Urinary bladder (tissue), 4 donors: Measurements from ENCODE around the gene SH2D4B. TPM values are rescaled to one million over a fixed set of nuclear protein-coding genes. Genes with fewer than 3 reads are reported as not detected.
A peak's percentile ranks its signal among the peaks of the same experiment; 100 is the strongest.

Experiments used
- DNase-seq: peaks from one replicate; pipeline ENCODE4 v3.0.0-alpha.2; 2015; ENCODE audit errors: extremely low spot score
- H3K27ac ChIP-seq: one replicate; pipeline ENCODE4 v1.5.1; 2013; ENCODE audit warnings: low read depth, mild to moderate bottlenecking, moderate library complexity
- H3K36me3 ChIP-seq: one replicate; pipeline ENCODE4 v1.6.1; 2013; ENCODE audit warnings: mild to moderate bottlenecking, moderate library complexity; ENCODE audit not compliant: insufficient read depth
- H3K4me1 ChIP-seq: one replicate; pipeline ENCODE4 v1.6.1; 2013; ENCODE audit warnings: mild to moderate bottlenecking, moderate library complexity; ENCODE audit not compliant: insufficient read depth
- H3K4me3 ChIP-seq: one replicate; pipeline ENCODE4 v1.5.1; 2013; ENCODE audit warnings: low read depth, low read length
- WGBS: extraction: QIAGEN DNeasy Blood & Tissue Kit; methylation state at CpG from one replicate; pipeline ENCODE4 v1.1.7; 2013; 5-methylcytosine and 5-hydroxymethylcytosine counted together
- polyA plus RNA-seq: library from polyadenylated mRNA; stranded (reverse); fragments of 200-250 nt; gene quantifications from one replicate; pipeline ENCODE4 v1.2.3, GENCODE V29; 2013
- total RNA-seq: library from RNA; depleted of rRNA; stranded (reverse); fragments of >200 nt; gene quantifications from one replicate; pipeline ENCODE4 v1.2.3, GENCODE V29; 2014
- donor health status: healthy with polysubstance abuse.
- donor health status: healthy.

Gene SH2D4B
- total and polyA plus RNA-seq, 2 donors: 0.16 TPM; not detected in 1

DNA sequence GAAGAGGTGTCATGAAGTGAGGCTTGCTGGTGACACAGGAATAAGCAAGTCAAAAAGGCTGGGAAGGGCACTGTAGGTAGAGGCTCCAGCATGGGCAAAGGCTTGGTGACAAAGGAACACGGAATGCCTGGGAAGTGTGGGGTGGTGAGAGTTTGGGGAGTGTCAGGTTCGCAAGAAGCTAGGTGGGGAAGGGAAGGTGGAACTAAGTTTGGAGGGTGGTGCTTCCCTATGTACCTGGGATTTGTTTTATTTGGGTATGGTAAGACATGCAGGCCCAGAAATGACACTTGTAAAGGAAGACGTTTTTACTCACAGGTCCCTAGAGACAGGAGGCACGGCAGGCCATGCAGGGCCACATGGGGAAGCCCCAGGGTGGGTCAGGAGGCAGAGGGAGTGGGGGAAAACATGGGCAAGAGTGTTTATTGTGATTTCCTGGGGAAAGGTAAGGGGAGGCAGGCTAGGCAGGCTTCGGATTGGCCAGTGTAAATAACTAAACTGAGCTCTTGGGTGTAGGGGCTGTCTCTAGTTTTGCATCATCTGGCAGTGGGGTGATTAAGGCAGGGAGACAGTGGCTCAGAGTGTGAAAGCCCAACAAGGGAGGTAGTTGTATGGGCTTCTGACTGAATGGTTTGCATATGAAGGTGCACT lies 52.1 kb downstream of the SH2D4B start:
- no peak for DNase-seq
- no peak overlapping the region for H3K27ac ChIP-seq
- H3K4me3 ChIP-seq: no peak overlapping the region
- no peaks in the 10 kb centered on the region for H3K4me1 ChIP-seq
- 71% methylated on average over 5 of the region's 5 CpGs for WGBS
- H3K36me3 ChIP-seq: no peaks in the 10 kb centered on the region

DNA sequence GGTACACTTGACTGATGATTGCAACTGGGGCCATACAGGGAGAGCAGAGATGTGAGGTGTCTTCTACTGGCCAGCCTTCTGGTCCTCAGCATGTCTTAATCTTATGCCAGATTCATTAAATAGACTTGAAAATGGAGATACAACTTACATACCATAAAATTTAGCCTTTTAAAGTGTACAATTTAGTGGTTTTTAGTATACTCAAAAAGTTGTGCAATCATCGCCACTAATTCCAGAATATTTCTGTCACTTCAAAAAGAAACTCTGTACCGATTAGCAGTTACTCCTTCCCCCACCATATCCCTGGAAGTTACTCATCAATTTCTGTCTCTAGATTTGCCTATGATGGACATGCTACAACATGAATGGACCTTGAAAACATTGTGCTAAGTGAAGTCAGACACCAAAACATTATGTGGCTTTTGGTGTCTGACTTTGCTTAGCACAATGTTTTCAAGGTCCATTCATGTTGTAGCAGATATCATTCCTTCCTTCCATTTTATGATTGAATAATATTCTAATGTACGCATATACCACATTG lies 53.0 kb downstream of the SH2D4B start:
- WGBS: 91% methylated on average over 3 of the region's 3 CpGs
- Histone ChIP-seq H3K4me1 (no peaks in the 10 kb centered on the region), H3K36me3 (no peaks in the 10 kb centered on the region), H3K27ac (no peak overlapping the region), H3K4me3 (no peak overlapping the region)
- no peak for DNase-seq

DNA sequence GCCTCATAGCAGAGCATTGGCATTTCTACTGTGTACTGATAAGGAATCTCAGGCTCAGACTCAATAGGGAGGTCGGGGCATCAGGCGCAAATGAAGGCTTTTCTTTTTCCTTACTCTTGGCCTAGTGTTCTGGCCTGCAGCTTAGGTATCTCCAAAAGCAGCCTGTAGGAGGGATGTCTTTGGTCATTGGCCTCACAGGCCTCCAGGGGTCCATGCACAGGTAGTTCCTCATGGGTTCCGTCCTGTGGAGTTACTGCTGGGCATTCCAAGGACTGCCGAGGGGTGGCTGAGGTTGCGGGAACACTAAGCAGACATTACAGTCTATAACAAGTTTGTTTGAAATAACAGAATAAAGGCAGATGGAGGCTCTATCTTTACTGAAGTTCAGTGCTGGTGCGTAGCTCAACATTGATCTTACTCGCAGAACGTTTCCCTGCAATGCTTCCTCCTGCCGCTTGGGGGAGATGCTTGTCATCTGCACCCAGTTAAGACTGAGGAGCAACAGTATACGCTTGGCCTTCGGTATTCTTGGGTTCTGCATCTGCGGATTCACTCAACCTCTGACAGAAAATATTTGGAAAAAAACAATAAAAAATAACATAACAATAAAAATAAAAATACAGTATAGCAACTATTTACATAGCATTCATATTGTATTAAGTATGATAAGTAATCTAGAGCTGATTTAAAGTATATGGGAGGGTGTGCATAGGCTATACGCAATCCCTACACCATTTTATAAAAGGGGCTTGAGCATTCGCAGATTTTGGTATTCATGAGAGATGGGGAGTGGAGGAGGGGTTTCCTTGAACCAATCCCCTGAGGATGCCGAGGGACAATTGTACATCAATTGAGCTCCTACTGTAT lies 58.9 kb downstream of the SH2D4B start:
- H3K4me3 ChIP-seq: no peak overlapping the region
- 72% methylated on average over 15 of the region's 15 CpGs for WGBS
- no peak for DNase-seq
- no peaks in the 10 kb centered on the region for H3K4me1 ChIP-seq
- H3K36me3 ChIP-seq: no peaks in the 10 kb centered on the region
- H3K27ac ChIP-seq: no peak overlapping the region

DNA sequence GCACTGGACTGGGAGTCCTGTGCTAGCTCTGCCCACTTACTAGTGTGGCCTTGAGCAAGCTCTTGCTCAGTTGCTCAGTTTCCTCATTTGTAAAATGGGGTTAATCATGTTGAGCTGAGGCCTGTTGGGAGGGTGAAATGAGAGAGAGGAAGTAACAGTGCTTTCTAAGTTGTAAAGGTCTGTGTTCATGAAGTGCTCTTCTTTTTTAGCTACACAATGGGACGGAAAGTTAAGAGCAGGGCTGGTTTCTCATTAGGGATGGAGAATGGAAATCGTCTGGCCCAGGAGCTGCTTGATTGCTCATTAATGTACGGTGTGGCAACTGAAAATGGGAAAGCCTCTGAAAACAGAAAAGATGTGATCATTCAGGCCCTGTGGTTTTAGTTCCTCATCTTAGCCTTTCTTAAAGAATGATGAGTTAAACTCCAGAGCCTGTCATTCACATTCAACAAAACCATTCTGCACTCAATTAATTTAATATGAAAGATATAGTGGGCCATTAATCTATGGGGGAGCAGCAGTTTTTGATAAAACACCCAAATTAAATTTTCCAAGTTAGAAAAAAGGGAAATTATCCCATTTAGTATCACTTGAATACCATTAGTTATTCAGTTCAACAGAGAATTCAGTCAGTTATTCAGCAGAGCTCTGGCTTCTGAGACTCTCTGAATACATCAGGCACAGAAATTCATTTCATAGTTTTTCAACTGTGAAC lies 60.5 kb downstream of the SH2D4B start:
- no peak for DNase-seq
- 78% methylated on average over 3 of the region's 3 CpGs for WGBS
- no peak overlapping the region for H3K4me3 ChIP-seq
- no peaks in the 10 kb centered on the region for H3K4me1 ChIP-seq
- no peaks in the 10 kb centered on the region for H3K36me3 ChIP-seq
- H3K27ac ChIP-seq: no peak overlapping the region

DNA sequence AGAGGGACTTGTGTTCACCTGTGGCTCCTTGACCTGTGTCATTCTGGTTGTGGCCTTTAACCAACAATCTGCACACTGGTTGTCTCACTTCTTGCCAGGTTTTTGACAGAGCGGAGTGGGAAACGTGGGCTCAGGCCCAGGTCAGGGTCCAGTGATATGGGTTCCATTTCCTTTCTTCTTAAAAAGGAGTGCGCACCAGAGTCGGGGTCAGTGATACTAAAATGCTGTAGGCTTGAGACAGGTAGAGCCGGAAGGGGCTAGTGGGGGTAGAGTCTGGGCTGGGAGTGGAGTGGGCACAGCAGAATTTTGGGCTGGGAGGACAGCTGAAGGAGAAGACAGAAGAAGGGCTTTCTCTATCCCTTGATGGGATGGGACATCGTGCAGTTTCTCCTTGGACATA lies 61.2 kb downstream of the SH2D4B start:
- no peaks in the 10 kb centered on the region for H3K4me1 ChIP-seq
- H3K4me3 ChIP-seq: no peak overlapping the region
- H3K27ac ChIP-seq: no peak overlapping the region
- WGBS: 91% methylated on average over 6 of the region's 6 CpGs
- no peaks in the 10 kb centered on the region for H3K36me3 ChIP-seq
- no peak for DNase-seq

DNA sequence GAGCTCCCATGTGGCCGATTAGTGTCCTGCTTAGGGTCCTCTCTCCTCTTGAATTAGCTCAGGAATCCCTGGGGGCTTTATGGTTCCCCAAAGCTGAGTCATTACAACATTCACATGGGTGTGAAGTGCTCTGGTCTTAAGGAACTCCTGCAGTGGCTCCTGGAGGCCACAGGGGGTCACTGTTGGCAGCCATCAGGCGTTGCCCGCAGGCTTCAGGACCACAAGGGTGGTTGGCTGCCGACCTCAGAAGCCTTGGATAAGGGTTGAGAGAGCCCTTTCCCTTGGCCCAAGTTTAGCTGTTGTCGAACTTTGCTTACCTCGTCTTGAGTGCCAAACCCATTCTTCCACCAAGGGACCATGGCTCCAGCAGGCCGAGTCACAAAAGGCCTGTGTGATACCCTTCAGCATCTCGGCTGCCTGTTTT lies 61.7 kb downstream of the SH2D4B start:
- WGBS: 50% methylated on average over 8 of the region's 8 CpGs
- H3K4me3 ChIP-seq: no peak overlapping the region
- no peak for DNase-seq
- no peak overlapping the region for H3K27ac ChIP-seq
- H3K36me3 ChIP-seq: no peaks in the 10 kb centered on the region
- H3K4me1 ChIP-seq: no peaks in the 10 kb centered on the region

DNA sequence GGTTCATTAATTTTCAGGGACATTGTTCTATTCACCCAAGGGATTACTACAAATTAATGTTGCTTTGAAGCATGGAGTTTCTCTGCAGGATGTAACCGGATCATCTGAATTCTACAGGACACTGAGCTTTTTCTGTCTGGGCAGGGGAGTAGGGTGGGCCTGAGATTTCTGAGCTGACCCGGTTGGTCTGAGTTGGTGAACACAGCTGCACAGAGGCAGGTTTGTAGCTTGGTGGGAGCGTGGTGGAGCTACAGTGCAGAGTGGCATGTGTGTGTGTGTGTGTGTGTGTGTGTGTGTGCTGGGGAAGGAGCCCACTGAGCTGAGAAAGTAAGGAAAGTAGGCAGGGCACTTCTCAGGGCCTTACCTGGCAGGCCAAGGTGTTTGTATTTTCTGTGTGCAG lies 62.6 kb downstream of the SH2D4B start:
- no peak for DNase-seq
- Histone ChIP-seq H3K4me3 (no peak overlapping the region), H3K4me1 (no peaks in the 10 kb centered on the region), H3K36me3 (no peaks in the 10 kb centered on the region), H3K27ac (no peak overlapping the region)
- 83% methylated on average over 3 of the region's 3 CpGs for WGBS

DNA sequence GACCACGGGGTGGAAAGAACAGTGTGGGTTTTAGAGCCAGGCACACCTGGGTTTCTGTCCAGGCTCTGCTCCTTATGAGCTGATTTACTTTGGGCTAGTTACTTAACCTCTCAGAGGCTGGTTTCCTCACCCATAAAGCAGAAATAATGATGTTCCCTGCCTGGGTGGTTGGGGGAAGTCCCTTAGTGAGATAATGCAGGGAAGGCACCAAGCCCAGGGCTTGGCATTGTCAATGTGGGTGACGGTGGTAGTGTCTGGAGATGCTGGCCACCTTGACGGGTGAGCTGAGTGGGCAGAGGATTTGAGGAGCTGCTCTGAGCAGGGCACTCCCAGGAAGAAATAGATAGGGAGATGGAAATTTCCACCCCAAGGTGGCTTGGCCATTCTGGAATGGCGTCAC lies 65.2 kb downstream of the SH2D4B start:
- Histone ChIP-seq H3K27ac (no peak overlapping the region), H3K4me1 (no peaks in the 10 kb centered on the region), H3K36me3 (no peaks in the 10 kb centered on the region), H3K4me3 (no peak overlapping the region)
- 97% methylated on average over 4 of the region's 4 CpGs for whole genome bisulfite sequencing
- DNase-seq: no peak

DNA sequence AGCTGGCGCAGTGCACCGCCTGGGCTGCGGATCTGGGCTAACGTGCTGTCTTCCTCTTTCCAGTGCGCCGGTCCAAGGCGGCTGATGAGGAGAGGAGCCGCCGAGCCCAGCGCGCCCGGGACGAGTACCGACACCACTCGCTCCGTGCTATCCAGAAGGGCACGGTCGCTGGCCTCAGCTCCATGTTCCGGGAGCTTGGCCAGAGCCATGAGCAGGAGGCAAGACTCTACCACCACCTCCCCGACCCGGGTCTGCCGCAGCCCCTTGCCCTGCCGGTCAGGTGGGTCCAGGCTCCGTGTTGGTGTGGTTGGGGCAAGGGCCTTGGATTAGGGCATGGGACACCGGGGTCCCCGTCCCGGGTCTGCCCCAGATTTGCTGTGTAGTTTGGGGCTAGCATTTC lies 65.8 kb downstream of the SH2D4B start:
- Histone ChIP-seq H3K27ac (no peak overlapping the region), H3K36me3 (no peaks in the 10 kb centered on the region), H3K4me3 (no peak overlapping the region), H3K4me1 (no peaks in the 10 kb centered on the region)
- 91% methylated on average over 27 of the region's 27 CpGs for WGBS
- no peak for DNase-seq

DNA sequence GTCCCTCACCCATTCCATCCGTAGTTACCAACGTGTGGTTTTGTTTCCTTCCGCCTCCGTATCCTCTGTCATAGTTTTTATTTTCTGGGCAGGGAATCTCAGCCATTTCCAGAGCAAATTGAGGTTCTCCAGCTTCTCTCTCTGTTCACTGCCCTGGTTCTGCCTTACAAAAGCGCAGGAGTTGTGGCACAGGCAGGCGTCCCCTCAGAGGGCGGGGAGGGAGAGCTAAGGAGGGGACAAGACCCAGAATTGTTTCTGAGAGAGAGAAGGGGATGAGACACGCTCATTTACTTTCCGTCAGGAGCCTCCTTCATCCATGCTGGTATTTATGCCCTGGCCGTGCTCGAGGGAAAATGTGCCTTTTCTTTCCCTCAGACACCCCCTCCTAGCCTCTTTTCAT lies 71.0 kb downstream of the SH2D4B start:
- H3K36me3 ChIP-seq: no peaks in the 10 kb centered on the region
- H3K4me1 ChIP-seq: no peaks in the 10 kb centered on the region
- no peak overlapping the region for H3K27ac ChIP-seq
- no peak overlapping the region for H3K4me3 ChIP-seq
- DNase-seq: no peak
- WGBS: 70% methylated on average over 11 of the region's 11 CpGs

DNA sequence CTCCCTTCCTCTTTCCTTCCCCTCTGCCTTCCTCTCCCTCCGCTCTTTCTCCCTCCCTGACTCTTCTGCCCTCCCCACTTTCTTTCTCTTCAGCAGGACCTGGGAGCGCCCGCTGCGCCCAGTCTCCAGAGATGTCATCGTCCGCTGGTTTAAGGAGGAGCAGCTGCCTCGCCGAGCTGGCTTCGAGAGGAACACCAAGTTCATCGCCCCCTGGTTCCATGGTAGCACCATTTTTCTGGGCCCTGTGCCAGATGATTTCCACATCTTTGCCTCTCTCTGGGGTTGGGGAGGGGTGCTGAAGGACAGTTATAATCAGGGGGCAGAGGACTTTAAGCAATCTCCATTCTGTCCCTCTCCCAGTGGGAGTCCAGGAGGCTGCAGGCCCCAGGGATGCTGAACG lies 71.6 kb downstream of the SH2D4B start:
- no peak overlapping the region for H3K27ac ChIP-seq
- DNase-seq: no peak
- WGBS: 90% methylated on average over 11 of the region's 11 CpGs

DNA sequence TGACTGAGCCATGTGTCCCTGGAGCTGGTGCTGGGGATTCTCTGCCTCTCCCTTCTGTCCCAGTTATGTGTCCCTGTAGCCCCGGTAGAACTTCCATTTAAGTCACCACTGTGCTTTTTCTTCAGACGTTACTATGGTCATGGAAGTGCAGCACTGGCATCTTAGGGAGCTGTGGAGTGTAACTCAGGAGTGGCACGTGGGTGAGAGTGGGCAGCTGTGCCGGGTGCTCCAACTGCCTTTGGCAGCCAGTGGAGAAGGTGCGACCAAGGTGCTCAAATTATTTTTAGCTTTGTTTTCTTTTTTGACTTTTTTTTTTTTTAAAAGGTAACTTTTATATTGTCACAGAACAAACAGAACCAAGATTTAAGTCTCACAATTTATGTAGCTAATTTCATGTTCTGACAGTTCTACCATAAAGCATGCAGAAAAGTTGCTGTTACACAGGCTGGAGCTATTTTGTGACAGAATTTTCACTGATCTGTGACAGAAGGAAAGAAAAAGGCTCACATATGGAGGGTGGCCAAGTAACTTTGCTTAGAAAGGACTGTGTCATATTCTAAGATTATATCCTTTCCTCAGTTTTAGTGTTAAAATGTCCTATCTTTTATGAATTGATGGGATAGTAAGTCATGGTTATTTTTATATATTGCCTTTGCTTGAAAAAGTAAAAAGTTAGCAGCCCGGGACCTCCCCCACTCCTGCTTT lies 73.9 kb downstream of the SH2D4B start:
- WGBS: 86% methylated on average over 6 of the region's 6 CpGs
- Histone ChIP-seq H3K27ac (no peak overlapping the region), H3K36me3 (no peaks in the 10 kb centered on the region), H3K4me1 (peaks cover 2% of the 10 kb centered on the region), H3K4me3 (no peak overlapping the region)
- no peak for DNase-seq

More for the DNA sequence above, 71.6 kb downstream of the SH2D4B start:
- no peak overlapping the region for H3K4me3 ChIP-seq
- H3K36me3 ChIP-seq: no peaks in the 10 kb centered on the region
- H3K4me1 ChIP-seq: no peaks in the 10 kb centered on the region

DNA sequence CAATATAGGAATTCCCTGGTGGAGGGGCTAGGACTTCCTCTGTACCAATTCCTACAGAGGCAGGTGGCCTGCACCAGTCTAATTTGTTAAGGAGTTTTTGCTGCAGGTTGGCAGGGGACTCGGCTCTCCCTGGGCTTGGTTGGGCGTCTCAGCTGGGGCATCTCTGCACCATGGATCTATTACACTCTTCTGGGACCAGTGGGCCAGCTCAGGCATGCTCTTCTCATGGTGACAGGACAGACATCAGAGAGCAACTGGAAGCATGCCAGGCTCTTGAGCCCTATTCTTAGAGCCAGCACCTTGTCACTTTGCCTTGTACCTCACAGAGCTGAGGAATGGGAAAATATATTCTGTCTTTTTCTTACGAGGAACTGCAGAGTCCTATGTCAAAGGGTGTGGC lies 74.6 kb downstream of the SH2D4B start:
- Histone ChIP-seq H3K27ac (no peak overlapping the region), H3K4me3 (no peak overlapping the region), H3K4me1 (peaks cover 2% of the 10 kb centered on the region), H3K36me3 (no peaks in the 10 kb centered on the region)
- DNase-seq: peak; percentile 25
- 68% methylated on average over 3 of the region's 3 CpGs for WGBS
